Measurements from ENCODE around the gene EVL. TPM values are rescaled to one million over a fixed set of nuclear protein-coding genes. Genes with fewer than 3 reads are reported as not detected.

Gene EVL
- total RNA-seq (84.1 TPM), polyA plus RNA-seq (ENCODE audit: insufficient read depth, low read depth, low replicate concordance) (54.8 TPM)
- long read RNA-seq, donor 1, transcript EVL-202 (14 exons, 2,353 nt), result major isoform, 8 of 28 reads
- long read RNA-seq, donor 1, transcript EVL-217 (3 exons, 1,547 nt), result major isoform, 8 of 28 reads
- long read RNA-seq, donor 1, partial matches to known transcripts, result 10 of 28 reads
- long read RNA-seq, donor 1, other reads (novel, unspliced or antisense), result 0 of 28 reads
- long read RNA-seq, donor 2, transcript EVL-217 (3 exons, 1,547 nt), result major isoform, 15 of 27 reads
- long read RNA-seq, donor 2, transcript EVL-202 (14 exons, 2,353 nt), result minor isoform, 12 of 27 reads
- long read RNA-seq, donor 2, partial matches to known transcripts, result 0 of 27 reads
- long read RNA-seq, donor 2, other reads (novel, unspliced or antisense), result 0 of 27 reads
- long read RNA-seq, donor 3, transcript EVL-217 (3 exons, 1,547 nt), result major isoform, 24 of 38 reads
- long read RNA-seq, donor 3, transcript EVL-202 (14 exons, 2,353 nt), result minor isoform, 7 of 38 reads
- long read RNA-seq, donor 3, partial matches to known transcripts, result 5 of 38 reads
- long read RNA-seq, donor 3, other reads (novel, unspliced or antisense), result 0 of 38 reads
- long read RNA-seq, donor 4, transcript EVL-202 (14 exons, 2,353 nt), result major isoform, 9 of 57 reads
- long read RNA-seq, donor 4, transcript EVL-217 (3 exons, 1,547 nt), result major isoform, 9 of 57 reads
- long read RNA-seq, donor 4, partial matches to known transcripts, result 39 of 57 reads
- long read RNA-seq, donor 4, other reads (novel, unspliced or antisense), result 0 of 57 reads
- long read RNA-seq, donor 5, result 0 reads
- long read RNA-seq, donor 6, partial matches to known transcripts, result 0 of 5 reads
- long read RNA-seq, donor 6, other reads (novel, unspliced or antisense), result 0 of 5 reads
- long read RNA-seq, donor 7, transcript EVL-217 (3 exons, 1,547 nt), result major isoform, 7 of 45 reads
- long read RNA-seq, donor 7, transcript EVL-202 (14 exons, 2,353 nt), result minor isoform, 5 of 45 reads
- long read RNA-seq, donor 7, partial matches to known transcripts, result 10 of 45 reads
- long read RNA-seq, donor 7, other reads (novel, unspliced or antisense), result 16 of 45 reads
- long read RNA-seq, donor 8, transcript EVL-202 (14 exons, 2,353 nt), result major isoform, 6 of 16 reads
- long read RNA-seq, donor 8, partial matches to known transcripts, result 5 of 16 reads
- long read RNA-seq, donor 8, other reads (novel, unspliced or antisense), result 0 of 16 reads
- long read RNA-seq, donor 9, partial matches to known transcripts, result 0 of 4 reads
- long read RNA-seq, donor 9, other reads (novel, unspliced or antisense), result 0 of 4 reads
- long read RNA-seq, donor 10, transcript EVL-202 (14 exons, 2,353 nt), result major isoform, 12 of 72 reads
- long read RNA-seq, donor 10, transcript EVL-217 (3 exons, 1,547 nt), result minor isoform, 11 of 72 reads
- long read RNA-seq, donor 10, partial matches to known transcripts, result 49 of 72 reads
- long read RNA-seq, donor 10, other reads (novel, unspliced or antisense), result 0 of 72 reads

DNA sequence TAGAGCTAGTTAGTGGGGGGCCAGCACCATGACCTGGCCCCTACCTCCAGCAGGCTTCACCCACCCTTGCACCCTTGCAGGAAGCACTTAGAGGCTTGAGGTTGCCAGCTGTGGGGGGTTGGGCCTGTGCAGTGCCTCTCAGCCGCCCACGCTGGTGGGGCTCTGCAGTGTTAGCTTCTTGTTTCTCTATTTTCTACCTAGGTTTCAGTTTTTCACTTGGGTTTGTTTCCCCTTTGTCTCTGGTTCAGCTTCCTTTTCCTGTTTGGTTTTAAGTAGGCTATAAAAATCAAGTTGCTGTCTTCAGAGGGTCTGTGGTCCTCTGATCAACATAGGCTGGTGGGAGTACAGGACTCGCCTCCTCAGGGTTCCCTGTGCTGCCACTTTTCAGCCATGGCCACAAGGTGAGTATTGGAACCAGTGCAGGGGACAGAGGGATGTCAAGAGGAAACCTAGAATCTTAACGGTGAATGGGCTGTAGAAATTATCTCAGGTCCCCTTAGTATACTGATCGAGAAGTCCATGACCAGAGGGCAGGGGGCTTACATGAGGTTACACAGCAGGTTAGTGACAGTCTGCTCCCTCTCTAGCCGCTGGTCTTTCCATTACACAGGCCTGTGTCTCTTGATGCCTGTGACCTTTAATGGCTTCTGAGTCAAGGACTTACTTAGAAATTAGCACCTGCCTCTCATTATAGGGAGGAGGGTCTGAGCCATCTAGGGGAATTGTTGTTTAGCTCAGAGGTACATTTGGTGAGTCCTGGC lies at the start of gene EVL:
TSS of gene EVL (plus strand) at position 312 of the 761 bp plus-strand sequence. CDS start at position 391, 79 bp downstream.
- Histone ChIP-seq H3K4me3 (ENCODE audit: low read length in 3 of 3) (no peak within 1 kb of the TSS), H3K4me1 (ENCODE audit: control insufficient read depth in 2 of 3, insufficient read depth in 2 of 3, low read depth in 1 of 3, low read length in 3 of 3) (peaks cover 0 to 4% (median 0%) of the 10 kb centered on the region in 3 donors), H3K27me3 (ENCODE audit: control insufficient read depth, insufficient read depth, low read length) (no peaks in the 10 kb centered on the region), H3K36me3 (ENCODE audit: control insufficient read depth in 2 of 3, insufficient read depth in 3 of 3, low read length in 3 of 3) (no peaks in the 10 kb centered on the region), H3K9me3 (ENCODE audit: control insufficient read depth in 2 of 3, insufficient read depth in 1 of 3, low read length in 3 of 3) (no peaks in the 10 kb centered on the region), H3K9ac (ENCODE audit: low read length in 3 of 3) (no peak within 1 kb of the TSS), H3K27ac (ENCODE audit: low read depth in 2 of 2, low read length in 2 of 2) (peak within 1 kb of the TSS in 1 of 2 donors; percentile 33)
- TF ChIP-seq CTCF (IDR thresholded peaks at IDR 0.05; ENCODE audit: borderline replicate concordance, extremely low read depth, insufficient read depth), result no peak
- FAIRE-seq (no peak), DNase-seq (peak in 2 of 5 donors; percentile 20 to 79)
- intact Hi-C loops (cut with DNase I), result no loop called here

GRCh38 chr14:100017553-100017952 lies 47.7 kb upstream of the EVL start:
- Histone ChIP-seq H3K9me3 (ENCODE audit: control insufficient read depth in 2 of 3, insufficient read depth in 1 of 3, low read length in 3 of 3) (no peaks in the 10 kb centered on the region), H3K27me3 (ENCODE audit: control insufficient read depth, insufficient read depth, low read length) (no peaks in the 10 kb centered on the region), H3K4me1 (ENCODE audit: control insufficient read depth in 2 of 3, insufficient read depth in 2 of 3, low read depth in 1 of 3, low read length in 3 of 3) (peaks cover 6 to 7% (median 6%) of the 10 kb centered on the region in 3 donors), H3K27ac (ENCODE audit: low read depth in 2 of 2, low read length in 2 of 2) (no peak overlapping the region), H3K4me3 (ENCODE audit: low read length in 3 of 3) (no peak overlapping the region), H3K36me3 (ENCODE audit: control insufficient read depth in 2 of 3, insufficient read depth in 3 of 3, low read length in 3 of 3) (no peaks in the 10 kb centered on the region), H3K9ac (ENCODE audit: low read length in 3 of 3) (no peak overlapping the region)
- TF ChIP-seq CTCF (IDR thresholded peaks at IDR 0.05; ENCODE audit: borderline replicate concordance, extremely low read depth, insufficient read depth), result no peak
- intact Hi-C loops (cut with DNase I), result no loop called here
- DNase-seq (no peak), FAIRE-seq (no peak)

DNA sequence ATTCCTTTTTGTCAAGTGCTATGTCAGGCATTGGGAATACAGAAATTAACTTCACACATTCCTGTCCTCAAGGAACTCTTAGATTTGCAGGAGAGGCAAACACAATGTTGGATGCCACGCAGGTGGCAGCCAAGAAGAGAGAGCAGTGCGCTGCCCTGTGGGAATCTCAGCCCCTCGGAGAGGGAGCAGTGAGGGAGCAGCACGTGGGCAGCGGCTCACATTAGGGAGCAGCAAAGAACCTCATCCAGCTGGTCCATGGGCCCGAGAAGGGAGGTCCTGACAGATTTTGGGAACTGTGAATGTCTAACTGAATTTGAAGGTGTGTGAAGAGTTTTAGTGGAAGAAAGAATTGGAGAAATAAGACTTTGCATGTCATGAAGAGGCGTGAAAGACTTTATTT lies 47.2 kb upstream of the EVL start:
- no peak overlapping the region for H3K4me3 ChIP-seq (ENCODE audit: low read length in 3 of 3)
- DNase-seq (no peak), FAIRE-seq (no peak)
- no peaks in the 10 kb centered on the region for H3K27me3 ChIP-seq (ENCODE audit: control insufficient read depth, insufficient read depth, low read length)
- no peaks in the 10 kb centered on the region for H3K9me3 ChIP-seq (ENCODE audit: control insufficient read depth in 2 of 3, insufficient read depth in 1 of 3, low read length in 3 of 3)
- TF ChIP-seq CTCF (IDR thresholded peaks at IDR 0.05; ENCODE audit: borderline replicate concordance, extremely low read depth, insufficient read depth), result no peak
- intact Hi-C loops (cut with DNase I), result no loop called here
- H3K4me1 ChIP-seq (ENCODE audit: control insufficient read depth in 2 of 3, insufficient read depth in 2 of 3, low read depth in 1 of 3, low read length in 3 of 3), result peaks cover 6 to 7% (median 6%) of the 10 kb centered on the region in 3 donors
- no peak overlapping the region for H3K9ac ChIP-seq (ENCODE audit: low read length in 3 of 3)
- no peak overlapping the region for H3K27ac ChIP-seq (ENCODE audit: low read depth in 2 of 2, low read length in 2 of 2)
- no peaks in the 10 kb centered on the region for H3K36me3 ChIP-seq (ENCODE audit: control insufficient read depth in 2 of 3, insufficient read depth in 3 of 3, low read length in 3 of 3)
